ENCODE measurements around the gene HTR4. TPM values are rescaled to one million over a fixed set of nuclear protein-coding genes. Genes with fewer than 3 reads are reported as not detected.

Gene HTR4
- polyA plus RNA-seq, 1 experiment = not detected

GRCh38 chr5:148433826-148434225 is 220.5 kb downstream of the HTR4 start:
- ChIA-PET POLR2A (no interaction called here), CTCF (no interaction called here)
- DNase-seq (ENCODE audit: low read depth, low spot score) = no peak

More at GRCh38 chr5:148433826-148434225, 220.5 kb downstream of the HTR4 start:
- H3K27me3 ChIP-seq (ENCODE audit: control insufficient read depth, insufficient read depth, low read length) = no peaks in the 10 kb centered on the region
- H3K4me3 ChIP-seq (ENCODE audit: low read depth, low read length) = no peak overlapping the region
- H3K27ac ChIP-seq (ENCODE audit: low read depth, low read length) = no peak overlapping the region
- H3K9me3 ChIP-seq (ENCODE audit: control insufficient read depth, insufficient read depth, low read length) = no peaks in the 10 kb centered on the region
- TF ChIP-seq CTCF (IDR thresholded peaks at IDR 0.05; ENCODE audit: low read depth, low read length) = no peak

Other genes starting within 250 kb of the HTR4 start
- 0.63 and 0.65 TPM in 2 replicates for gene ADRB2, start 172.1 kb upstream of the HTR4 start, polyA plus RNA-seq (2011; rRNA removed)